Omental fat pad (tissue), 4 donors: ENCODE results near the gene ZSWIM2. TPM values are rescaled to one million over a fixed set of nuclear protein-coding genes. Genes with fewer than 3 reads are reported as not detected.

Source experiments
- ATAC-seq: fragments of 150-250 bp; one replicate; pipeline ENCODE4 v1.9.1; 2016; ENCODE audit warnings: mild to moderate bottlenecking, moderate library complexity; ENCODE audit not compliant: low FRiP score
- DNase-seq: peaks from one replicate; pipeline ENCODE4 v3.0.0-alpha.2; 2019; ENCODE audit warnings: low spot score
- CTCF ChIP-seq, 3 donors: fragments of 450-650 bp; IDR thresholded peaks; one replicate each; pipeline ENCODE4 v1.5.1; 2016 to 2017; ENCODE audit warnings: antibody characterized with exemption in 3 of 3, mild to moderate bottlenecking in 3 of 3, moderate library complexity in 2 of 3
- total RNA-seq, 4 donors: library from RNA; depleted of rRNA; stranded (reverse); fragments of >200 nt; gene quantifications; one replicate each; pipeline ENCODE4 v1.1.0, GENCODE V29; 2016

The ZSWIM2 gene
- total RNA-seq, 4 donors from 2014 or later: 0.37 to 1.0 TPM; not detected in 2

- DNase-seq (no peak), ATAC-seq (no peak)
- TF ChIP-seq CTCF (IDR thresholded peaks at IDR 0.05): no peak
These were observed 38.4 kb upstream of the ZSWIM2 start for GRCh38 chr2:186887107-186888090.

- ATAC-seq: no peak
- no peak for DNase-seq
- TF ChIP-seq CTCF (IDR thresholded peaks at IDR 0.05): no peak
These were observed 35.6 kb upstream of the ZSWIM2 start for GRCh38 chr2:186884587-186884986.

- DNase-seq (no peak), ATAC-seq (no peak)
- no peak for TF ChIP-seq CTCF (IDR thresholded peaks at IDR 0.05)
These were observed 34.7 kb upstream of the ZSWIM2 start for GRCh38 chr2:186883666-186884065.

- no peak for TF ChIP-seq CTCF (IDR thresholded peaks at IDR 0.05)
- DNase-seq: no peak
- ATAC-seq: no peak
These were observed 33.6 kb upstream of the ZSWIM2 start for GRCh38 chr2:186882511-186883071.

- DNase-seq: no peak
- no peak for TF ChIP-seq CTCF (IDR thresholded peaks at IDR 0.05)
- no peak for ATAC-seq
These were observed 32.7 kb upstream of the ZSWIM2 start for GRCh38 chr2:186881660-186882059.

GRCh38 chr2:186879312-186879711, 30.3 kb upstream of the ZSWIM2 start:
- DNase-seq (no peak), ATAC-seq (no peak)
- TF ChIP-seq CTCF (IDR thresholded peaks at IDR 0.05): no peak
